ENCODE data around the gene PLEKHG4B. TPM values are rescaled to one million over a fixed set of nuclear protein-coding genes. Genes with fewer than 3 reads are reported as not detected.
A peak's percentile ranks its signal among the peaks of the same experiment; 100 is the strongest.

Gene PLEKHG4B
- total and polyA plus RNA-seq, 2 donors from 2014 or later = 0.13 to 0.37 TPM

- DNase-seq (peak in 1 of 5 donors; percentile 35), FAIRE-seq (no peak)
- intact Hi-C loops (cut with DNase I) = no loop called here
These were observed 75.5 kb downstream of the PLEKHG4B start for GRCh38 chr5:167511-167910.

GRCh38 chr5:167982-168660 is 76.2 kb downstream of the PLEKHG4B start:
- Histone ChIP-seq H3K4me1 (ENCODE audit: control insufficient read depth in 2 of 3, insufficient read depth in 2 of 3, low read depth in 1 of 3, low read length in 3 of 3) (no peaks in the 10 kb centered on the region), H3K4me3 (ENCODE audit: low read length in 3 of 3) (no peak overlapping the region), H3K9me3 (ENCODE audit: control insufficient read depth in 2 of 3, insufficient read depth in 1 of 3, low read length in 3 of 3) (no peaks in the 10 kb centered on the region), H3K36me3 (ENCODE audit: control insufficient read depth in 2 of 3, insufficient read depth in 3 of 3, low read length in 3 of 3) (no peaks in the 10 kb centered on the region), H3K9ac (ENCODE audit: low read length in 3 of 3) (no peak overlapping the region), H3K27ac (ENCODE audit: low read depth in 2 of 2, low read length in 2 of 2) (no peak overlapping the region), H3K27me3 (ENCODE audit: control insufficient read depth, insufficient read depth, low read length) (no peaks in the 10 kb centered on the region)
- FAIRE-seq = no peak
- intact Hi-C loops (cut with DNase I) = no loop called here
- DNase-seq = peak in 2 of 5 donors; percentile 30 to 51
- no peak for TF ChIP-seq CTCF (IDR thresholded peaks at IDR 0.05; ENCODE audit: borderline replicate concordance, extremely low read depth, insufficient read depth)

More at GRCh38 chr5:167511-167910, 75.5 kb downstream of the PLEKHG4B start:
- H3K36me3 ChIP-seq (ENCODE audit: control insufficient read depth in 2 of 3, insufficient read depth in 3 of 3, low read length in 3 of 3) = no peaks in the 10 kb centered on the region
- no peak overlapping the region for H3K27ac ChIP-seq (ENCODE audit: low read depth in 2 of 2, low read length in 2 of 2)
- no peak for TF ChIP-seq CTCF (IDR thresholded peaks at IDR 0.05; ENCODE audit: borderline replicate concordance, extremely low read depth, insufficient read depth)
- no peak overlapping the region for H3K9ac ChIP-seq (ENCODE audit: low read length in 3 of 3)
- no peaks in the 10 kb centered on the region for H3K4me1 ChIP-seq (ENCODE audit: control insufficient read depth in 2 of 3, insufficient read depth in 2 of 3, low read depth in 1 of 3, low read length in 3 of 3)
- H3K27me3 ChIP-seq (ENCODE audit: control insufficient read depth, insufficient read depth, low read length) = no peaks in the 10 kb centered on the region
- H3K4me3 ChIP-seq (ENCODE audit: low read length in 3 of 3) = no peak overlapping the region
- no peaks in the 10 kb centered on the region for H3K9me3 ChIP-seq (ENCODE audit: control insufficient read depth in 2 of 3, insufficient read depth in 1 of 3, low read length in 3 of 3)

GRCh38 chr5:169071-169727 is 77.2 kb downstream of the PLEKHG4B start:
- no peak overlapping the region for H3K4me3 ChIP-seq (ENCODE audit: low read length in 3 of 3)
- DNase-seq = peak in 1 of 5 donors; percentile 41
- no peaks in the 10 kb centered on the region for H3K4me1 ChIP-seq (ENCODE audit: control insufficient read depth in 2 of 3, insufficient read depth in 2 of 3, low read depth in 1 of 3, low read length in 3 of 3)
- no peak overlapping the region for H3K27ac ChIP-seq (ENCODE audit: low read depth in 2 of 2, low read length in 2 of 2)
- H3K9me3 ChIP-seq (ENCODE audit: control insufficient read depth in 2 of 3, insufficient read depth in 1 of 3, low read length in 3 of 3) = no peaks in the 10 kb centered on the region
- H3K36me3 ChIP-seq (ENCODE audit: control insufficient read depth in 2 of 3, insufficient read depth in 3 of 3, low read length in 3 of 3) = no peaks in the 10 kb centered on the region
- no peaks in the 10 kb centered on the region for H3K27me3 ChIP-seq (ENCODE audit: control insufficient read depth, insufficient read depth, low read length)
- intact Hi-C loops (cut with DNase I) = no loop called here
- FAIRE-seq = no peak
- H3K9ac ChIP-seq (ENCODE audit: low read length in 3 of 3) = no peak overlapping the region
- no peak for TF ChIP-seq CTCF (IDR thresholded peaks at IDR 0.05; ENCODE audit: borderline replicate concordance, extremely low read depth, insufficient read depth)
